Fibroblast of pulmonary artery (primary cell): ENCODE measurements around the gene DEPDC7.

Source experiments
- DNase-seq: peaks from one replicate; pipeline ENCODE4 v3.0.0-alpha.2; 2010; ENCODE audit warnings: low read depth
- H3K4me3 ChIP-seq: replicated peaks from 2 replicates; pipeline ENCODE4 v1.5.1; 2011; ENCODE audit warnings: low read depth, mild to moderate bottlenecking, control low read depth, low read length, moderate library complexity
- CTCF ChIP-seq: IDR thresholded peaks from 2 replicates; pipeline ENCODE4 v1.5.1; 2011; ENCODE audit warnings: mild to moderate bottlenecking, control low read depth, low read length, inconsistent platforms; ENCODE audit errors: missing control alignments

The DEPDC7 gene

DNA sequence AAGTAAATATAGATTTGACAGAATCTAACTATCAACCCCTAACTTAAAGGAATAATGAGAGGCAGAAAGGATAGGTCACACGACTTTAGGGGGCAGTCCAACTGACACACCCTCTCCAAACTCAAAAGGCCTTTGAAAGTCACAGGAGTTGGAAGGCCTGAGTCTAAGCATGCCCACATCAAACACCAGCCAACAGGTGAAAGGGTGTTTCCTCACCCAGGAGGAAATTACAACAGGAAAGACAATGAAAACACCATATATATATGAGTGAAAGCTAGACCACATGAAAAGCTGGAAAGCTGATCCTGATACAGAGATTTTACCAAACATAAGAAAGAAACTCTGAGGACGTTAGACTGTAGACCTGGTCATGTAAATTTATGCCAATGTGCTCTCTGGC is 10.5 kb upstream of the DEPDC7 start:
- no peak for DNase-seq
- no peak for TF ChIP-seq CTCF

GRCh38 chr11:33006010-33006409 is 9.7 kb upstream of the DEPDC7 start:
- TF ChIP-seq CTCF: no peak
- no peak overlapping the region for H3K4me3 ChIP-seq
- DNase-seq: no peak

More for the DNA sequence above, 10.5 kb upstream of the DEPDC7 start:
- H3K4me3 ChIP-seq: no peak overlapping the region

DNA sequence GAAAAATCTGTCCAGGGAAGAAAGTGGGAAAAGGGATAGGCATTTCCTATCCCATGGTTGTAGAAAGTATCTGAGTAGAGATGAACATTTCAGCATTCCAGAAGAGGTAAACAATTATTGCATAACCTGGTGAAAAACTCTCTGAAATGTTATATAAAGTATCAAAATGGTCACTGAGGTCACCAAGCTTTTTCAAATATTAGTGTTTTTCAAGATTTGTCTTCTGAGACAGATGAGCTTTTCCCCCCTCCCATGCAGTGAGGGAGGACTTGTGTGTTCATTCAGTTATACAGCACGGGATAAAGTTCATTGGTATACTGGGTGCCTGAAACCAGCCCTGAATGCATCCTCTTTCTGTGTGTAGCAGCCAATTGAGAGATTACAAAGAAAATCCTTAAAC is 1.9 kb upstream of the DEPDC7 start:
- H3K4me3 ChIP-seq: no peak overlapping the region
- DNase-seq: no peak
- no peak for TF ChIP-seq CTCF

DNA sequence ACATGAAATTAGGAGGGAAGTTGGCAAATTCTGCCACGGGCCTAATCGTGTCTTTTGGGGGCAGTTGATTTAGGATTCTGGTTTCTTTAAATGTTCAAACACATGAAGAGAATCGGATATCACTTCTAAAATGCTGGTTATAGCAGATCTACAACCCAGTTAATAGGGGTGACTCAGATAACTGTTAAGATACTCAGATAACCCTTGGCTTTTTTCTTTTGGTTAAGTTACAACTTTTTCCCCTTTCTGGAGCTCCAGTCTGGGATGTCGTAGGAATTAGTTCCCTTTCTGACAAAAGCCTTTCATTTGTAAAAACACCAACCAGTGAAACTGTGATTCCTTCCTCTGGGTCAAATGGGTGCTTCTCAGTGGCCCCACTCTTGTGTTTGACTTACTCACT is 976 bp downstream of the DEPDC7 start:
- no peak for DNase-seq
- H3K4me3 ChIP-seq: peak overlapping the region; percentile 61
- no peak for TF ChIP-seq CTCF

DNA sequence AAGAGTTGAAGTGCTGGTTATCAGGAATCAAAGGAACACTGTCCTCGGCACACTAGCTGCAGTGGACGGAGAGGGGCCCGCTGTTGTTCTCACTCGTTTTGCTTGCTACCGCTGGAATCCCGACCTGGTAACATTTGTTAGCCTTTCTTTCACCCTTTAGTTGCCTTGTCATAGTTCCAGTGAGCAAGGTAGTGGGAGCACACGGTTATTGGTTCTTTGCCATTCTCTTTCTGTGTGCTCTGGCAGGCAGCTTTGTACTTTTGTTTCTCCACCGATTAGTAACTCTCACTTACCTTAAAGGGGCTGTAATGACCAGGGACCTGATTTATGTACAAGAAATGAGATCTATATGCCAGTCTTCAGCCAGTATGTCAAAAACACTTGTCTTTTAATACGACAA is 1.8 kb downstream of the DEPDC7 start:
- no peak for TF ChIP-seq CTCF
- no peak for DNase-seq
- H3K4me3 ChIP-seq: no peak overlapping the region

DNA sequence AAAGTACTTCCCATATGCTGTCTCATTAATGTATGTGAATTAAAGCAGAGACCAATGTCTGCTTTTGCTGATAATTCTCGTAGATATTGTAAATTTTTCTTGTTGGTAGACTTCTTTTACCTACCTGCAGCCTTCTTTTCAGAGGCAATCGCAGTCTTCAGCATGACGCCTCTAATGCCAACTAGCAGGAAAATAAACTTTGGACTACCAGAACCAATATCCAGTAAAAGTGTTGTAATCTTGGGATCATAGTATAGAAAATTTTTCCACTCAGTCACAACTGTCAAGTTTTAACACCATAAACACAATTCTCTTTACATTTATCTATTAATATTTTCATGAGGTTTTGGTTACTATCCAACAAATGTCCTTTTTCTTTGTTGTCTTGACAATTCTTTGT is 2.3 kb downstream of the DEPDC7 start:
- DNase-seq: no peak
- no peak for TF ChIP-seq CTCF
- no peak overlapping the region for H3K4me3 ChIP-seq

DNA sequence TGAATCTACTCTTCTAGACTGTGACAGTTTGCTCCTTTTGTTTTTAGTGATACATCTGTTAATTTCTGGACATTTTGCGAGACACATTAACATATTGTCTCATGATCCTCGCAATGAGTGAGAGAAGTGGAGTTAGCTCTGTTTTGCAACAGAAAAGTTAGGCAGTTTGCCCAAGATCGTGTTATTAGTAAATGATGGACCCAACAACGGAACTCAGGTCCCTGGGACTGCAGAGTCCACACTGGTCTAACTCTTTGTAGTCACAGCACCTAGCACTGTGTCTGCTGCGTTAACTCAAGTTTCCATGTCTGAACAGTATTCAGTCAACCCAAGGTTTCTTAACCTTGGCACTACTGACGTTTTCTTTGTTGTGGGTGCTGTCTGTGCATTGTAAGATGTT is 3.2 kb downstream of the DEPDC7 start:
- no peak for TF ChIP-seq CTCF

More for the DNA sequence above, 3.2 kb downstream of the DEPDC7 start:
- DNase-seq: no peak
- no peak overlapping the region for H3K4me3 ChIP-seq
